Stimulated activated CD4-positive, alpha-beta T cell treated with anti-CD3 and anti-CD28 coated beads, Interleukin-12 subunit alpha, Interleukin-12 subunit beta, amount 100 ng/mL, for 48 hours (primary cell): Measurements from ENCODE around the gene SEZ6L2.
"Not testable (repeated sequence)": the region's sequence is repeated elsewhere in the genome, so short reads cannot be mapped to it uniquely, and the experiment has no call there.

Experiments
- DNase-seq, 3 donors: peaks; one replicate each; pipeline ENCODE4 v3.0.0-alpha.2; 2020; ENCODE audit warnings: low read depth in 2 of 3, low spot score in 1 of 3

The SEZ6L2 gene

GRCh38 chr16:29858149-29858849 is 41.1 kb downstream of the SEZ6L2 start:
- DNase-seq: no peak

- no peak for DNase-seq
These were observed 42.1 kb downstream of the SEZ6L2 start for GRCh38 chr16:29857133-29857760.

GRCh38 chr16:29854520-29855100 is 44.7 kb downstream of the SEZ6L2 start:
- DNase-seq: no peak

- no peak for DNase-seq
These were observed 46.7 kb downstream of the SEZ6L2 start for GRCh38 chr16:29852654-29853053.

- no peak for DNase-seq
These were observed 48.4 kb downstream of the SEZ6L2 start for GRCh38 chr16:29850998-29851397.

- no peak for DNase-seq
These were observed 49.8 kb downstream of the SEZ6L2 start for GRCh38 chr16:29849505-29849904.

- DNase-seq: peak; percentile 71 to 79 (median 77)
These were observed 50.7 kb downstream of the SEZ6L2 start for GRCh38 chr16:29848420-29849297.

GRCh38 chr16:29845656-29846055 is 53.7 kb downstream of the SEZ6L2 start:
- no peak for DNase-seq

GRCh38 chr16:29844575-29845331 is 54.6 kb downstream of the SEZ6L2 start:
- DNase-seq: no peak

- no peak for DNase-seq
These were observed 55.4 kb downstream of the SEZ6L2 start for GRCh38 chr16:29843931-29844330.

GRCh38 chr16:29842732-29843346 is 56.5 kb downstream of the SEZ6L2 start:
- DNase-seq: no peak

- no peak for DNase-seq
These were observed 57.7 kb downstream of the SEZ6L2 start for GRCh38 chr16:29841631-29842030.

- DNase-seq: no peak
These were observed 59.1 kb downstream of the SEZ6L2 start for GRCh38 chr16:29840240-29840639.

- no peak for DNase-seq
These were observed 59.5 kb downstream of the SEZ6L2 start for GRCh38 chr16:29839822-29840221.

- DNase-seq: no peak
These were observed 61.5 kb downstream of the SEZ6L2 start for GRCh38 chr16:29837841-29838240.

GRCh38 chr16:29836623-29837022 is 62.7 kb downstream of the SEZ6L2 start:
- DNase-seq: no peak

GRCh38 chr16:29835926-29836325 is 63.4 kb downstream of the SEZ6L2 start:
- DNase-seq: no peak

GRCh38 chr16:29834079-29834478 is 65.3 kb downstream of the SEZ6L2 start:
- no peak for DNase-seq

GRCh38 chr16:29833219-29833618 is 66.1 kb downstream of the SEZ6L2 start:
- not testable (repeated sequence) for DNase-seq

GRCh38 chr16:29831490-29831889 is 67.9 kb downstream of the SEZ6L2 start:
- DNase-seq: no peak
